ENCODE results near the gene MPO. TPM values are rescaled to one million over a fixed set of nuclear protein-coding genes. Genes with fewer than 3 reads are reported as not detected.

Gene MPO
- total RNA-seq, 4 donors from 2014 or later: not detected

DNA sequence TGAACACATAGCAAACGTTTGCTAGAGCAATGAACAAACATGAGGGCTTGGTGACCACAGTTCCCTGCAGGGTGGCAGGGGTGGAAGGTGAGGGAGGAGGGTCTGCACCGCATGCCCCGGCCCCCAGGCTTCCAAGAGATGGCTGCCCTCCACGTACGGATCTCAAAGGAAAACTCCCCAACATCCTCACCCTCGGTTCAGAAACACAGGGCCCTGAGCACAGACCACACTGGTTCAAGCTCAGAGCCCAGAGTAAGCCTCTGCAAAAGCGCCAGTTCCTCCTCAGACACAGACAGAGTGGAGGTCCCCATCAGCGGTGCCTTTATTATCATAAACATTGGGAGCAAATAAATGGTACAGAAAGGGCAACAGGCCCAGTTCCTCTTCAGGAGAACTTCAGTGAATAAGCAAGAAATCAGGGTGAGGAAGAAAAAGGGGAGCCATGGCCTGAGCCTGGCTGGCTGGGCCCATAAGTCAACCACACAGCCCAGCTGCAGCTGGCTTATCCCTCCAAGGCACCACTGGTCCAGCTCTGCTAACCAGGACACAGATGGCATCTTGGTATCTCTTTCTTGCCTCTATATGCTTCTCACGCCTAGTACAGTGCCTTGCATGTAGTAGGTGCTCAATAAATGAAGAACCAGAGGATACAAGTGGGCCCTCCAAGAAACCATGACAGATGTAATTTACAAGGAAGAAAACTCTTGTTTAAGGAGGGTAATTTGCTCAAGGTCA is 11.0 kb downstream of the MPO start:
- no peak for DNase-seq (ENCODE audit: low spot score in 2 of 2)

GRCh38 chr17:58268774-58269556 is 11.8 kb downstream of the MPO start:
- Histone ChIP-seq H3K4me1 (no peaks in the 10 kb centered on the region), H3K36me3 (no peaks in the 10 kb centered on the region), H3K4me3 (no peak overlapping the region), H3K9me3 (no peaks in the 10 kb centered on the region), H3K27me3 (peaks cover 0 to 10% of the 10 kb centered on the region in 2 donors), H3K27ac (no peak overlapping the region)
- no peak for TF ChIP-seq POLR2A (IDR thresholded peaks at IDR 0.05)
- no peak for DNase-seq (ENCODE audit: low spot score in 2 of 2)
- 65 to 78% methylated on average over 6 of the region's 6 CpGs for WGBS, 2 donors

More for the DNA sequence above, 11.0 kb downstream of the MPO start:
- H3K4me1 ChIP-seq: no peaks in the 10 kb centered on the region
- WGBS, 2 donors: 67 to 76% methylated on average over 9 of the region's 9 CpGs
- H3K9me3 ChIP-seq: no peaks in the 10 kb centered on the region
- no peaks in the 10 kb centered on the region for H3K36me3 ChIP-seq
- peaks cover 0 to 4% of the 10 kb centered on the region in 2 donors for H3K27me3 ChIP-seq
- no peak for TF ChIP-seq EP300 (IDR thresholded peaks at IDR 0.05)
- TF ChIP-seq POLR2A (IDR thresholded peaks at IDR 0.05): no peak
- TF ChIP-seq CTCF (IDR thresholded peaks at IDR 0.05): no peak
- no peak overlapping the region for H3K4me3 ChIP-seq
- H3K27ac ChIP-seq: no peak overlapping the region

DNA sequence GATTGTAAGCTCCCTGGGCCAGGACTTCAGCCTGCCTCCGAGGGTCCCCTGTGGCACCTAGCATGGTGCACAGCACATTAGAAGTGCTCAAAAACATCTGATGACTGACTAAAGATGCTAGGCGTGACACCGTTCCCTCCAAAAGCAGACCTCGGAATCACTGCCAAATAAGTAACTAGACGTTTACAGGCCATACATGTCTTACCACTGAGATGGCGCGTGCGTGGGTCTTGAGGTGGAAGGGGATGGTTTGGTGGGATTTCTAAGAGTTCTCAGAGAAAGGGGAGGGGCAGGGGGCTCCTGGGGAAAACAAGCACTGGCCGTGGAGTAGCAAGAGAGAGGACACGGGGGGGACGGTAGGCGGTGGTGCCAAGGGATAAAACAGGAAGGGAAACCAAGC is 12.4 kb downstream of the MPO start:
- 76 to 85% methylated on average over 12 of the region's 12 CpGs for WGBS, 2 donors
- no peak overlapping the region for H3K27ac ChIP-seq
- no peaks in the 10 kb centered on the region for H3K9me3 ChIP-seq
- no peaks in the 10 kb centered on the region for H3K4me1 ChIP-seq
- no peaks in the 10 kb centered on the region for H3K36me3 ChIP-seq
- DNase-seq (ENCODE audit: low spot score in 2 of 2): no peak
- no peak for TF ChIP-seq CTCF (IDR thresholded peaks at IDR 0.05)
- no peak for TF ChIP-seq EP300 (IDR thresholded peaks at IDR 0.05)
- no peak for TF ChIP-seq POLR2A (IDR thresholded peaks at IDR 0.05)
- H3K27me3 ChIP-seq: peaks cover 0 to 16% of the 10 kb centered on the region in 2 donors
- H3K4me3 ChIP-seq: no peak overlapping the region

GRCh38 chr17:58267347-58268324 is 13.1 kb downstream of the MPO start:
- no peak for TF ChIP-seq POLR2A (IDR thresholded peaks at IDR 0.05)
- TF ChIP-seq CTCF (IDR thresholded peaks at IDR 0.05): no peak
- no peak for TF ChIP-seq EP300 (IDR thresholded peaks at IDR 0.05)
- no peaks in the 10 kb centered on the region for H3K4me1 ChIP-seq
- no peak overlapping the region for H3K4me3 ChIP-seq
- H3K9me3 ChIP-seq: no peaks in the 10 kb centered on the region
- H3K27ac ChIP-seq: no peak overlapping the region
- WGBS, 2 donors: 70 to 75% methylated on average over 20 to 22 of the region's 22 CpGs
- no peaks in the 10 kb centered on the region for H3K36me3 ChIP-seq
- peaks cover 0 to 19% of the 10 kb centered on the region in 2 donors for H3K27me3 ChIP-seq
- DNase-seq (ENCODE audit: low spot score in 2 of 2): no peak

Measured in tibial nerve (tissue), 4 donors.